GM10266 (cell line): ENCODE results near the gene FSD1.

ENCODE experiments used
- DNase-seq: peaks from one replicate; pipeline ENCODE4 v3.0.0; 2012; ENCODE audit errors: extremely low spot score
- TF ChIP-seq, protein P1 (sequence below): IDR thresholded peaks from 2 replicates; pipeline ENCODE4 v1.5.1; 2012; ENCODE audit warnings: mild to moderate bottlenecking, low read depth; ENCODE audit not compliant: control insufficient read depth, insufficient read depth; ENCODE audit errors: missing control alignments

FSD1 gene

GRCh38 chr19:4320419-4320818, 16.0 kb downstream of the FSD1 start:
- TF ChIP-seq, protein P1, sequence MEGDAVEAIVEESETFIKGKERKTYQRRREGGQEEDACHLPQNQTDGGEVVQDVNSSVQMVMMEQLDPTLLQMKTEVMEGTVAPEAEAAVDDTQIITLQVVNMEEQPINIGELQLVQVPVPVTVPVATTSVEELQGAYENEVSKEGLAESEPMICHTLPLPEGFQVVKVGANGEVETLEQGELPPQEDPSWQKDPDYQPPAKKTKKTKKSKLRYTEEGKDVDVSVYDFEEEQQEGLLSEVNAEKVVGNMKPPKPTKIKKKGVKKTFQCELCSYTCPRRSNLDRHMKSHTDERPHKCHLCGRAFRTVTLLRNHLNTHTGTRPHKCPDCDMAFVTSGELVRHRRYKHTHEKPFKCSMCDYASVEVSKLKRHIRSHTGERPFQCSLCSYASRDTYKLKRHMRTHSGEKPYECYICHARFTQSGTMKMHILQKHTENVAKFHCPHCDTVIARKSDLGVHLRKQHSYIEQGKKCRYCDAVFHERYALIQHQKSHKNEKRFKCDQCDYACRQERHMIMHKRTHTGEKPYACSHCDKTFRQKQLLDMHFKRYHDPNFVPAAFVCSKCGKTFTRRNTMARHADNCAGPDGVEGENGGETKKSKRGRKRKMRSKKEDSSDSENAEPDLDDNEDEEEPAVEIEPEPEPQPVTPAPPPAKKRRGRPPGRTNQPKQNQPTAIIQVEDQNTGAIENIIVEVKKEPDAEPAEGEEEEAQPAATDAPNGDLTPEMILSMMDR: no peak
- DNase-seq: no peak

- TF ChIP-seq, protein P1: no peak
- DNase-seq: no peak
Observed at GRCh38 chr19:4322942-4323665, 18.7 kb downstream of the FSD1 start.

- DNase-seq: no peak
- TF ChIP-seq, protein P1: no peak
Observed at GRCh38 chr19:4323692-4324091, 19.3 kb downstream of the FSD1 start.

GRCh38 chr19:4324228-4324627, 19.8 kb downstream of the FSD1 start:
- TF ChIP-seq, protein P1: no peak
- DNase-seq: no peak

GRCh38 chr19:4326215-4326836, 21.9 kb downstream of the FSD1 start:
- TF ChIP-seq, protein P1: no peak
- DNase-seq: peak; percentile 8

DNA sequence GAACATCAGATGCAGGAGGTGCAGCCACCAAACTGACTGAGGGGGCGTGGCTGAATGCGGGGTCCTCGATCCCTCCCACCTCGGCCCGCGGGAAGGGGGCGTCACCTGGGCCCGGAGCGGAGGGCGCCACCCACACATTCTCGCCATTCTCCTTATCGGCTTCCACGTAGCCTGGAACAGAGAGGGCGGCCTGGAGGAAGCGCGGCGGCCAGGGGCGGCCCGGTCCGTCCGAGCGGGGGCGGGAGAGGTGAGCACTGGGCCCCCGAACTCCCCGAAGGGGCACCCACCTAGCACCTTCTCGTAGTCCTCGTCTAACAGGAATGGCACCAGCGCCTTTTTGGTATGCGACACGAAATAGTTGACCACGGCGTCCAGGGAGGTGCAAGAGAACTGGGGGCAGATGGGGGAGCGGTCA, 22.4 kb downstream of the FSD1 start:
- DNase-seq: peak; percentile 9
- TF ChIP-seq, protein P1: no peak

- DNase-seq: peak; percentile 73
- TF ChIP-seq, protein P1: no peak
Observed at GRCh38 chr19:4327252-4327876, 23.0 kb downstream of the FSD1 start.
